ENCODE results near the gene SIGLEC12.
"Not testable (repeated sequence)": the region's sequence is repeated elsewhere in the genome, so short reads cannot be mapped to it uniquely, and the experiment has no call there.

Gene SIGLEC12

GRCh38 chr19:51467864-51468544 is 33.6 kb downstream of the SIGLEC12 start:
- intact Hi-C loops (cut with DNase I; ENCODE audit: low total_unique reads), result no loop called here

DNA sequence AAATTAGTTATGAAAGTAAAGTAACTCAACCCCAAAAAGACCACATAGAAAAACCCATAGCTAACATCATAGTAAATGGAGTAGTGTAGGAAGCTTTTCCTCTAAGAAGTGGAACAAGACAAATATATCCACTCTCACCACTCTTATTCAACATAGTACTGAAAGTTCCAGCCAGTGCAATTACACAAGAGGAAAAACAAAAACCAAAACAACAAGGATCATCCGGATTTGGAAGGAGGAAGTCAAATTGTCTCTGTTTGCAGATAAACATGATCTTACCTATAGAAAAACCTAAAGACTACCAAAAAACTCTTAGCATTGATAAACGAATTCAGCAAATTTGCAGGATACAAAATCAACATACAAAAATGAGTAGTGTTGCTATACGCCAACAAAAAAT is 34.9 kb downstream of the SIGLEC12 start:
- H3K27ac ChIP-seq, result no peak overlapping the region
- no peak overlapping the region for H3K4me3 ChIP-seq
- no peaks in the 10 kb centered on the region for H3K9me3 ChIP-seq
- TF ChIP-seq CTCF (IDR thresholded peaks at IDR 0.05), result no peak
- H3K4me1 ChIP-seq, result no peaks in the 10 kb centered on the region
- H3K27me3 ChIP-seq, result peaks cover 0 to 18% of the 10 kb centered on the region in 2 donors
- intact Hi-C loops (cut with DNase I; ENCODE audit: low total_unique reads), result no loop called here
- H3K36me3 ChIP-seq, result no peaks in the 10 kb centered on the region
- no peak for DNase-seq

More at GRCh38 chr19:51467864-51468544, 33.6 kb downstream of the SIGLEC12 start:
- H3K4me1 ChIP-seq, result no peaks in the 10 kb centered on the region
- H3K27me3 ChIP-seq, result peaks cover 0 to 12% of the 10 kb centered on the region in 2 donors
- no peaks in the 10 kb centered on the region for H3K36me3 ChIP-seq
- no peak overlapping the region for H3K4me3 ChIP-seq
- H3K9me3 ChIP-seq, result no peaks in the 10 kb centered on the region
- no peak for TF ChIP-seq CTCF (IDR thresholded peaks at IDR 0.05)
- H3K27ac ChIP-seq, result no peak overlapping the region
- no peak for DNase-seq

DNA sequence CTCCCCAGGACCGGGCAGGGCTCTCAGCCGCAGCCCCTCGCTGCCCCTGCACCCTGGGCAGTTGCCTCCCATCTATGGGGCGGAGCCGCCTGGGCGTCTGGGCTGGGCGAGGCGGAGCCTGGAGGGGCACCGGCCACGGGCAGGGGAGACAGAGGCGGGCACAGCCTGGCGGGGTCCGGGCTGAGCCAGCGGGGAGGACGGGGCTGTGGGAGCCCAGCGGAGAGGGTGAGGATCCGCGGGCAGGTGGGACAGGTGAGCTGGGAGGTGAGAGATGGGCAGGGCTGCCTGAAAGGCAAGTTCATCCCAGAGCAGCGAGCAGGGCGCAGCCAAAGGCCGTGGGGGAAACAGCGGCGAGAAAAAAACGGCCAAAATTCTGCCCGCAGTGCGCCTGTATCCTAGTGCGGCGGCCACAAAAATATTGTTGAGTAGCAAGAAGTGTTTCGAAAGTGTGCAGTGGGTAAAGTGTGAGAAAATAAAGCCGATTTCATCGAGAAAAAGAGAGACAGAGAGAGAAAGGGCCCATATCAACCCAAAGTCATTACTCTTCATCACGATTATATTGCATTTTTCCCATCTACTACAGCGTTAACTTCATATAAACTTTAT is 37.5 kb downstream of the SIGLEC12 start:
- H3K4me3 ChIP-seq; H3K9me3 ChIP-seq; H3K4me1 ChIP-seq; DNase-seq; H3K36me3 ChIP-seq; intact Hi-C loops (cut with DNase I; ENCODE audit: low total_unique reads); H3K27ac ChIP-seq: not testable (repeated sequence)
- H3K27me3 ChIP-seq, result peaks cover 0 to 32% of the 10 kb centered on the region in 2 donors

- Histone ChIP-seq H3K4me1 (no peaks in the 10 kb centered on the region), H3K27ac (no peak overlapping the region), H3K4me3 (no peak overlapping the region), H3K27me3 (peaks cover 0 to 41% of the 10 kb centered on the region in 2 donors), H3K36me3 (no peaks in the 10 kb centered on the region), H3K9me3 (no peaks in the 10 kb centered on the region)
- DNase-seq, result no peak
- intact Hi-C loops (cut with DNase I; ENCODE audit: low total_unique reads), result no loop called here
- no peak for TF ChIP-seq CTCF (IDR thresholded peaks at IDR 0.05)
Measured at GRCh38 chr19:51462681-51463080, 38.9 kb downstream of the SIGLEC12 start.

GRCh38 chr19:51462276-51462675 is 39.3 kb downstream of the SIGLEC12 start:
- Histone ChIP-seq H3K9me3 (no peaks in the 10 kb centered on the region), H3K4me1 (no peaks in the 10 kb centered on the region), H3K27me3 (peaks cover 0 to 43% of the 10 kb centered on the region in 2 donors), H3K4me3 (no peak overlapping the region), H3K27ac (no peak overlapping the region), H3K36me3 (no peaks in the 10 kb centered on the region)
- intact Hi-C loops (cut with DNase I; ENCODE audit: low total_unique reads), result no loop called here
- TF ChIP-seq CTCF (IDR thresholded peaks at IDR 0.05), result no peak
- DNase-seq, result no peak

DNA sequence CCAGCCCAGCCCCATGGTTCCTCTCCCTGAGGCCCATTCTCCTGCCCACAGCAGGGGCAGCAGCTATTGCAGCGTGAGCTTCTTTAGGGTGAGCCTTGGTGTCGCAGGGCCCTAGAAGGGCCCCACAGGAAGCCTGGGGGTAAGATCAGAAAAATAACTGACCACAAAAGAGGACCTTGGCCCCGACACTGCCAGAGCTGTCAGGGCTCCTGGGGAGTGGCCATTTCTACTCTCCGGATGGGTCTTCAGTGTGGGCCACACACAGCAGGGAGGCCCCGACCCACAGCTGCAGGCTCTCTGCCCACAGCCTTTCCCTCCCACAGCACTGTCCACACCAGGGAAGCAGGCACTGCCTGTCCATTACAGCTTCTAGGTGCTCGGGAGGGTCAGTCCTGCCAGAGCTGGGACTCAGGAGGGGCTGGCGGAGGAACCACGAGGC is 39.9 kb downstream of the SIGLEC12 start:
- DNase-seq, result peak in 1 of 2 donors; percentile 26
- Histone ChIP-seq H3K27ac (no peak overlapping the region), H3K27me3 (peaks cover 0 to 48% of the 10 kb centered on the region in 2 donors), H3K9me3 (no peaks in the 10 kb centered on the region), H3K36me3 (no peaks in the 10 kb centered on the region), H3K4me3 (no peak overlapping the region), H3K4me1 (no peaks in the 10 kb centered on the region)
- TF ChIP-seq CTCF (IDR thresholded peaks at IDR 0.05), result no peak
- intact Hi-C loops (cut with DNase I; ENCODE audit: low total_unique reads), result no loop called here
